DMS153 (cell line): Measurements from ENCODE around the gene TNNT3.
A peak's percentile ranks its signal among the peaks of the same experiment; 100 is the strongest.
"Not testable (repeated sequence)": the region's sequence is repeated elsewhere in the genome, so short reads cannot be mapped to it uniquely, and the experiment has no call there.

Experiments
- DNase-seq: peaks from one replicate; lab custom pipeline; 2025; lab: John Stamatoyannopoulos, UW

TNNT3 gene

DNA sequence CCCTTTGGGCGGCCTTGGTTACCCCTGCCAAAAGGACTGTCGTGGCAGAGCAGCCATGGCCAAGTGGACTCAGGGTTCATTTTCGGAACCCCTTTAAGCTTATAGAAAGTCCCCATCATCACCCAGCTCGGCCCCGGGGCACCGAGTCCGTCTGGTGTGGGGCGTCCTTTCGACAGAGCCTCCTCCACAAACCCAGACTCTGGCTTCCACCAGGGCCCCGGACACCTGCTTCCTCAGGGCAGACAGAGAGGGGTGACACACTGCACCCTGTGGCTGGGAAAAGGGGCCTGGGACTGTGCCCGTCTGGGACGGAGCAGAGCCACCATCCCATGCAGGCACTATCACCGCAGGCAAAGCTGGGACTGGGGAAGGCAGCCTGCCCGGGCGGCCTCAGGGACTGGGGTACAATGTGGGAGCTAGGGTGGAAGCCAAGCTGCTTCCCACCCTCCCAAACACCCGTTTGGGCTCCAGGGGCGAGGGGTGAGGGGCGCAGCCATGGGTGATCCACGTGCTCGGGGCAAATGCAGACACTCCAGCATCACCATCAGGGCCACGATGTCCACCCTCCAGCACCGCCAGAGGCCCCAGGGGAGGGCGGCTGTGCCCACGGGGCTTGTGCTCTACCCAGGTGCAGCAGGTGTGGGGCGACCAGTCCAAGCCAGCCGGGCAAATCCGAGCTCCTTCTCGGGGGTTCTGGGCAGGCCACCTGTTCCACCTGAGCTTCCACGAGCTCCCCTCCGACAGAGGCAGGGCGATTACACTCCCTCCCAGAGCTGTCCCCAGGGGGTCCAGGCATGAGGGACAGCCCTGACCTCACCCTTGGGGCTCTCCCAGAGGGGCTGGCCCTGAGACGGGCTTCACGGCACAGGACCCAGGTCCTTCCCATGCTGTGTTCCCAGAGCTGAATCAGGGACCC is 15.9 kb downstream of the TNNT3 start:
- DNase-seq, result no peak

DNA sequence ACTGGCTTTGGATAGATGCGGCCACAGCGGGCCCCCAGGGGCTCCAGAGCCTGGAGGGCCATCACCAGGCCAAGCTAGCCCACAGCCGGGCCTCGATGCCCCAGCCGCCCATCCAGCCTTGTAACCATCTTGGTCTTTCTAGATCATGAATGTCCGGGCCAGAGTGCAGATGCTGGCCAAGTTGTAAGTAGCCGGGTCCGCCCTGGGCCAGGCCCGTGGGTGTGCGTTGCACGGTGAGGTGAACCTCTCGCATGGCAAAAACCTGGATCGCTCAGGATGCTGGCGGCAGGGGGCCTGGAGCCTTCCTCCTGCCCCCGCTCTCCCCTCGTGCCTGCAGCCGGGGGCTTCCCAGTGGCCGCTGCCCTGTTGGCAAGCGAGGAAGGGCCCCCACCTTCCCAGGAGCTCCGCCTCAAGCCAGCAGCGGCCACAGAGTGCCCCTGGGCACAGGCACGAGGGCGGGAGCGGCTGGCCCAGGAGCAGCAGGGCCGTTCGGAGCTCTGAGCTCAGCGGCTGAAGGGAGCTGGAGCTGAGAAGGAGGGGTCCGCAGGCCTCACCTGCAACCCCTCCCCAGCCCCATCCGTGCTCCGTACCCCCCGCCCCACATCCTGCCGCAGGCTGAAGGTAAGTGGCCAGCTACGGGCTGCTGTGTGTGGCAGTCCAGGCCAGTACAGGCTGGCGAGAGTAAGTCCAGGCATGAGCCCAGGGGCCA is 16.7 kb downstream of the TNNT3 start:
- DNase-seq, result no peak

DNA sequence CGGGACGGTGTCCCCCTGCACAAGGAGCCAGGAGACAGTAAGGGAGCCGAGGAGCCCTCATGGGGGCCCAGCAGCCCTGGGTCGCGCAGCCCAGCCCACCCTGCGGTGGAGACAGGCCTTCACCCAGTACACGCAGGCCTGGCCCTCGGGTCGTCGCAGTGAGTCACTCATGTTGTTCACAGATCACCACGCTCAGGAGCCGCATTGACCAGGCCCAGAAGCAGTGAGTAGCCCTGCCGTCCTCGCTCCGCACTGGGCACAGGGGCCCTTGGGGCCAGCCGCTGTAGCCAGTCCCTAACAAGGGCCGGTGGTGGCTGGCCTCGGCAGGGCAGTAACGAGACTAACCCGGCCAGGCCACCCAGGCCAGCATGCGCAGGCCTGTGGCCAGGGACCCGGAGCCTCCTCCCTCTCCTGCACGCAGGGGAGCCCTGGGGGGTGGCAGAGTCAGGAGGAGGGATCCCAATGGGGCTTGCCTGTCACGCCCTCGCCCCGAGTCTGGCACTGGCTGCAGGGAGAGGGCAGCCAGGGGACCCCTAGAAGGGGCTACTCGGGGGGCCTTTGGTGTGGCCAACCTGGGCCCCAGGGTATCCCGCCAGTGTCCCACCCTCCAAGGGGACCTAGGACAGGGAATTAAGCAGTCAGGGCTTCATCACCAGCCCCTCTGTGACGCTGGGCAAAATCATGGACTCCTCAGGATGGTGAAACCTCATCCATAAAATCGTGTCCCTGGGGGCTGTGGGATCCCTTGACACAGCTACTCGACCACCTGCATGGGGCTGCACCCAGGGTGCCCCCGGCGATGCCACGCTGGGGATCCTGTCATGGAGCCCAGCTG is 17.5 kb downstream of the TNNT3 start:
- no peak for DNase-seq

DNA sequence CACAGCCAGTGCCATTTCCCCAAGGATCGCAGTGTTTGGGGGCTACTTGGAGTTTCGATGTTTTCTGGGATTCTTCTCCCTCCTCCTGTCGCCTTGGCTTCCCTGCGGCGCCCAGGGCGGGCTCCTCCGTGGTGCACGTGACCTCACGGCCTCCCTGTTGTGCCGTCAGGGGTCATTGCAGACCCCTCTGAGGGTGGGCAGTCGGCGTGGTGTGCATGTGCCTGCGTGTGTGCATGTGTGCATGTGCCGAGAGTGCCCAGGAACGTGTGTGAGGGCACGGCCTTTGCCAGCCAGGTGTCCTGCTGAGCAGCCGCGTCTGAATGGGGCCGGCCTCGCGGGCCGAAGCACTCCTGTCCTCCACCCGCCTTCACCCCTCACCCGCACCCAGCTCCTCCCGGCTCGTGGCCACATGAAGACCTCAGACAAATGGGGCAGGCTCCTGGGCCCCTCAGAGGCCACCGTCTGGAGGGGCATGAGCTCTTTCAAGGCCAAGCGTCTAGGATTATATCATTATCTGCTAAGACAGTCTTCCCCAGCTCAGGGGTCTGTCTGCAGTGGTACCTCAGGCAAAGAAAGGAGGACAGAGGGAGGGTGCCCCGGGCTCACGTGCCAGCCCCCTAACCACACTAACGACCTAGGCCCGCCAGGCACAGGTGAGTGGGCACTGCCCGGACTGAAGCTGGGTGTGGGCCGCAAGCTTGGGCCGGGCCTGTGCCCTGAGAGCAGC is 18.3 kb downstream of the TNNT3 start:
- no peak for DNase-seq

DNA sequence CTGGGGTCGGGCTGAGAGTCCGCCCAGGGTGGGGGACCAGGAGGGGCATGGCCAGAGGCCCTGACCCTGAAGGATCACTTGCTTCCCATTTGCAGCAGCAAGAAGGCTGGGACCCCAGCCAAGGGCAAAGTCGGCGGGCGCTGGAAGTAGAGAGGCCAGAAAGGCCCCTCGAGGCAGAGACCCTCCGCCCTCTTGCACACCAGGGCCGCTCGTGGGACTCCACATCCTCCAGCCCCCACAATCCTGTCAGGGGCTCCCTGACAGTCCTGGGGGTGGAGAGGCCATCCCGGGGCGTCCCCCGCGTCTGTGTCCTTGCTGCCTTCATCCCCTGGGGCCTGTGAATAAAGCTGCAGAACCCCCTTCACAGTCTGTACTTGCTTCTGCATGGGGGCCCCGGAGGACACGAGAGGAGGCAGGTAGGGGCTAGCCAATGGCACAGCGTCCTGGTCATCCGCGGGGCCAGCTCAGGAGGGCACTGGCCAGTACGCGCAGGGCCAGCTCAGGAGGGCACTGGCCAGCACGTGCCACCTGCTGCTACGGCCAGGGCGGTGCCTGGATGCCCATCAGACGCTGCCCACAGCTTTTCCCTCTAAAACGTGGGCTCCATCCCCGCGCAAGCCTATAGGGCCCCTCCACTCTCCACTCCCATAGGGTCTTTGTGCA is 19.0 kb downstream of the TNNT3 start:
- DNase-seq, result no peak

DNA sequence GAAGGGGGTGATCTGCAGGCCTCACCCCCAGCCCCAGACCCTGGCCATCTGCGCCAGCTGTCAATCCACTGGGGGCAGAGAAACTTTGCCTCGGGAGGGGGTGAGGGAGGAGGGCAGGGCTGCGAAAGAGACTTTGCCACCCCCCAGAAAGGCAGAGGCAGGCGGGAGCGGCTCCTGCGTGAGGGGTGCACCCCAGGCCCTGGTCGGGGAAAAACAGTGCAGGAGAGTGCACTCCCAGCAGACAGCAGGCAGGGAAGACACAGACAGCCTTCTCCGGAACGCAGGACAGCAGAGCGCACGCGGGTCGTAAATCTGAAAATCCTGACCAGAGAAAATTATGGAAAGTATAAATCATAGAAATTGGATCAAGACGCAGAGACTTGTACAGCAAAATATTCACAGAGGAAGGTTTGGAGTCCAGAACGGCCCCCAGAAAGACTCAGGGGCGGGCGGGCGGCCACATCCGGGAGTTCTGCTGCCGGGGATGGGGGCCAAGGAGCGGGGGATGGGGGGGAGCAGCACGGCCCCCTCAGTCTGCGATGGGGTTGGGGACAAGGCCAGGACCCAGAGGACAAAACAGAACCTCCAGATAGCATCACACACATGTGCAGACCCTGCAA is 19.6 kb downstream of the TNNT3 start:
- no peak for DNase-seq

DNA sequence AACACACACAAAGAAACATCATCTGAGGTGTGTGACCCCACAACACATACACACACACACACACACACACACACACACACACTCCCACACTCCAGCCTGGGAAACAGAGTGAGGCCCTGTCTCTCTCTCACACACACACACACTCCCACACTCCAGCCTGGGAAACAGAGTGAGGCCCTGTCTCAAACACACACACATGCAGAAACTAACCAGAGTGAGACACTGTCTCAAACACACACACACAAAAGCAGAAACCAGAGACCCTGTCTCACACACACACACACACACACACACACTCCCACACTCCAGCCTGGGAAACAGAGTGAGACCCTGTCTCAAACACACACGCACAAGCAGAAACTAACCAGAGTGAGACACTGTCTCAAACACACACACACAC is 20.3 kb downstream of the TNNT3 start:
- DNase-seq, result not testable (repeated sequence)

DNA sequence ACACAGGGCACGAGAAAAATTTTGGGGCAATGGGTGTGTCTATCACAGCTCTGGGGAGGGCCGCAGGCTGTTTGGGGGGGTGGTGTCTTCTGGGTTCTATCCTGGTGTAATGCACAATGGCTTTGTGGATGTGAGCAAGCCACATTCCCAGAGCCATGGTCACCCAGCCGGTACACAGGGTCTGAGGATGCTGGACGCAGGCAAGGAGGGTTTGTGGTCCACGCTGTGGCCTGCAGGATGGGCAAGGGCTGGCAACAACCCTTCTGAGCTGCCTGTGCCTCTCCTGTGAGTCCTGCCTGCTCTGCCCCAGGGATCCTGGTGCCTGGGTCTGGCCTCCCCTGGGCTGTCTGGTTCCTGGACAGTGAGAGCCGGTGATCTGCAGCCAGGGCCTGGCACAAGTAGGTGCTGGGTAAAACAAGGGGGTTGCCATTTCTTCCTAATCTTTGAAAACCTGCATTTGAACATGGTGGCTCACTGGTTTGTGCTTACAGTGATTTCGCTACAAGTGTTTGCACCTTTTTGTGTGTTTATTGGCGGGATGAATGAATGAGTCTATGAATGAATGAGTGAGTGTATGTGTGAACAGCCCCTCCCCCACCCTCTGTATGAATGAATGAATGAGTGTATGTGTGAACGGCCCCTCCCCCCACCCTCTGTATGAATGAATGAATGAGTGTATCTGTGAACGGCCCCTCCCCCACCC is 23.2 kb downstream of the TNNT3 start:
- no peak for DNase-seq

DNA sequence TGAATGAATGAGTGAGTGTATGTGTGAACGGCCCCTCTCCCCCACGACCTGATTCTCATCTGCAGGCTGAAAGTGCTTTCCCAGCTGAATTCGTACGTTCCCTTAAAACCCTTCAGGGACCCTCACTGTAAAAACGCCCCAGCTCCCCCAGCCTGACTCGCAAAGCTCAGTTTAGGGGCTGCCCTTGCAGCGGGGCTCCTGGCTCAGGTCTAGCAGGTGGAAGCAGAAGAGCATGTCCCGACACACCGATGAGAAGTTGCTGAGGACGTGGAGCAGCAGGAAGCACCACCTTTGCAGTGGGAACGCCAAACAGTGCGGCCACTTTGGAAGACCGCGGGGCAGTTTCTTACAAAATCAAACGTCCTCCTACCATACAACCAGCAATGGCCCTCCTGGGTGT is 24.1 kb downstream of the TNNT3 start:
- DNase-seq, result no peak

DNA sequence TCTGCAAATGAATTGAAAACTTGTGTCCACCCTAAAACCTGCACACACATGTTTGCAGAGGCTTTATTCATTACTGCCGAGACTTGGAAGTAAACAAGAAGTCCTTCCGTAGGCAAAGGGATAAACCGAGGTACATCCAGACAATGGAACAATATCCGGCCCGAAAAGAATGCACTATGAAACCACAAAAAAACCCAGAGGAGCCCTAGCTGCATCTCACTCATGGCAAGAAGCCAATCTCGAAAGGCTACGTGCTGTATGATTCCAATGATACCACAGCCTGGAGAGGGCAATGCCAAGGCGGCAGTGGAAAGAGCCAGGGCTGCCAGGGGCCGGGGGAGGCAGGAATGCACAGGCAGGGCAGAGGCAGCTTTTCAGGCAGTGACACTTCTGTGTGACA is 24.5 kb downstream of the TNNT3 start:
- DNase-seq, result peak; percentile 44

DNA sequence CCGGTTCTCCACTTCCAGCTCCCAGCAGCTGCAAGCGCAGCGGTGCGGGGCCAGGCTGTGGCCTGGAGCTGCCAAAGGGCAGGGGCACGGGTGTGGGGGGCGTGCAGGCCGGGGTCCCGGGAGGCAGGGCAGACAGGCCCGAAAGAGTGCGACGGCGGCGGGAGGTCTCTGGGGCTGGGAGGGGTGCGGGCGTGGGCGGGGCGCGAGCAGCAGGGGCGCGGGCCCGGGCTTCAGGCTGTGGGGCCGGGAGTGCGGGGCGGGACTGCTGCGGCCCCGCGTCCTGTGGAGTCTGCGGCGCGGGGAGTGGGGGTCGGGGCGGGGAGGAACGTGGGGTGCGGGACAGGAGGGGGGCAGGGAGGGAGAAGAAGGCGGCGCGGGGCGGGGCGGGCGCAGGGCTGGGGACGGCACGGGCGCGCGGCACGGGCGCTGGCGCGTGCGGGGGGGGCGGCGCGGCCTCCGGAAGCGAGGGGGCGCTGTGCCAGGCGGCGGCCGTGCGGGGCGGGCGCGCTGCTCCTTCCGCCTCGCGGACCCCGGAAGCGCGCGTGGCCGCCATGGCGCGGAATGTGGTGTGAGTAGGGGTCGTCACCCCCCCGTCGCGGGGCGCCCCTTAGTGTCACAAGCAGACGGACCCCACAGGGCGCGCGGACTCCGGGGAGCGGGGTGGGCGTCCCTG is 27.4 kb downstream of the TNNT3 start, which contains the start of gene MRPL23:
Gene MRPL23, plus strand, starts transcription at position 521 of the 673 bp plus-strand sequence. Its CDS starts 31 bp downstream, at position 552.
- no peak for DNase-seq

DNA sequence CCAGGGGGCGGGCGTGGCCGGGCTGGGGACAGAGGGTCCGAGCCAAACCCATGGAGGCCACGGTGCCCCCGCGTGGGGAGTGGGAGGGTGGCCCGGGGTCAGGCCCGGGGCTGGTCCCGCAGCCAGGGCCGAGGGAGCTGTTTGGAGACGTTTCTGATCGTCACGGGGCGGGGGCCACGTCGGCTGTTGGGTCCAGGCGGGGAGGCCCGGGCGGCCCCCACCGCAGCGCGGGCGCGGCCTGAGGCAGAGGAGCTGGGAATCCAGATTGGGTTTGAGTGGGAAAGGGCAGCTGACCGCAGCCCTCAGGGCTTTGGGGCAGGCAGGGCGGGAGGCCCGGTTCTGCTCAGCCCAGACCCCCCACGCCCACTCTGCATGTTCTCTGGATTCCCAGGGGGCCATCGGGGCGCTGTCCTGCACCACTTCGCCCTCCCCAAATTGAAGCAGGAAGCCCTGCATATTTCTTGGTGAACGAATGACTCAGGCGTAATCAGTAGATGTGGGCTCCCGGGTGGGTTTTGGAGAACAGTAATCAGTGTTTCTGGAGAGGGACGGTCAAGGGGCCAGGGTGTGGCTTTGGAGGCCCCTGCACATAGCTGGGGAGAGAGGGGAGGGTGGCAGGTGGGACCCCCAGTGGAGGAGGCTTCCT is 28.2 kb downstream of the TNNT3 start:
- DNase-seq, result no peak

DNA sequence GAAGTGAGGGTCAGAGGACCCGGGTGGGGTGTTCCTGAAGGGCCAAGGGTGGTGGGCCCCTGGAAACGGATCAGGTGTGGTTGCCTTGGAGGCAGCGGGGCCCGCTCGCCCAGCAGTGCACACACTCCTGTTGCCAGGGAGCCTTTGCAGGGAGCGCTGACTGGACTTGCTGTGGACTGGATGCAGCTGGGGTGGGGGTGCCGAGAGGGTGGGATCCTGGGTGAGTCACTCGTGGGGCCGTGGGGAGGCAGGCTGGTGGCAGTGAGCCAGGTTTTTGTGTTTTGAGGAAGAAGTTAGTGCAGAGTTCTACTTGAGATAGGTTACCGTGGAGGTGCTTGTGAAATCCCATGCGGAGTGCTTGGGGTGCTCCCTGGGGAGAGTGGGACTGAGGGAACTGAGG is 28.9 kb downstream of the TNNT3 start:
- DNase-seq, result no peak

DNA sequence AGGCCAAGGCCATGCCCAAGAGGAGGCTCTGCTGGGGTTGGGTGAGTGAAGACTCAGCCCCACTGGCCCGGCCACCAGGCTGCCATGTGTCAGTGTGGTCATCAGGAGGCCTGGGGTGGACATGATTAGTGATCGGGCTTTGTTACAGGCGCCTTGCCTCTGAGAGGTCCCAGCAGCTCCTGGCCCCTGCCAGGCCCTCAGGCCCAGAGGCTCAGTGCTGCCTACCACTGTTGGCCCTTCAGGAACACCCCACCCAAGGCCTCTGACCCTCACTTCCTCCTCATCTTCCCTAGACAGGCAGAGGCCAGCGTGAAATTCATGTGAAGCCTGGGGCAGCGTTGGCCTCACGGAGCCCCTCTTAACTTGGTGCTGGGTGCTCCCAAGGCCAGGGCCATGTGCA is 29.8 kb downstream of the TNNT3 start:
- DNase-seq, result no peak

DNA sequence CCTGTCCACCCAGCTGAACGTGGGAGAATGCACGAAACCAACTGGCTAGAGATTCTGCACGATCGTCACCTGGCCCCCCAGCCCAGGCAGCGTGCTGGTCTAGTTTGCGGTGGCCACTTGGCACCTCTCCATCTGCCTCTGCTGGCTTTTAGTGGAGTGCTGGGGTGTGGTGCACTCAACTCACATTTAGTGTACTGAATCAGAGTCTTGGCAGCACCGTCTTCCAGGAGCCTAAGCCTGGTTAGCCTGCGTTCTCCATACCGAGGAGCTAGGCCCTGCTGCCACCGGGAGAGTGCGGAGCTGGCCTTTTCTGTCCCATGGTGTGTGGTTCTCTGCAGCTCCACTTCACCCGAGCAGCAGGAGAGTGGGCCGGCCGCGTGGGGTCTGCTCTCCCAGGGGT is 30.4 kb downstream of the TNNT3 start:
- no peak for DNase-seq

DNA sequence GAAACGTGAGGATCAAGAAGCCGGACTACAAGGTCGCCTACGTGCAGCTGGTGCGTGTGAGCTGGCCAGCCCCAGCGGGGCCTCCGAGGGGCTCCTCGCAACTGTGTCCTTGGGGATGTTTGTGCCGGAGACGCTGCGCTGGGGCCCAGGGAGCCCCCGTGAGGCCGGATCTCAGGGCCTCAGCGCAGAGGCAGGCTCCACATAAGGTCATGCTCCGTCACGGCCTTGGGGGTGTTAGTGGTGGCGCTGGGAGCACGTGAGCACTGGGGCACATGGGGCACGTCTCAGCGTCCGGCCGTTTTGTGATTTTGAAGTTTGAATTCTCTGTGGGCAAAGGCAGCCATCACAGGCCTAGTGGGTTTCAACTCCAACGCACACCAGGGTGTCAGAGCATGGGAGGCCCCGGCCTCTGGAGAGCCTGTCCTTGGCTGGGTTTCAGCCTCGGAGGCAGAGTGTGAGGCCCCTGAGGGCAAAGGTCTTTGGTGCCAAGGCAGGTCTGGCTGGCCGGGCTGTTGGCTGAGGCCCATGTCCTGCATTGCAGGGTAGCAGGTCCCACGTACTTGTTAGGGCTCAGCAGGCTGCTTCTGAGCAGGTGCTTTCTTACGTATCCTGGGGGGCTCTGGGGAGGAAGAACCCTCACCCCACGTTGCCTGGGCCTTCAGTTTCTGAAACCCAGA is 33.4 kb downstream of the TNNT3 start:
- DNase-seq, result no peak

DNA sequence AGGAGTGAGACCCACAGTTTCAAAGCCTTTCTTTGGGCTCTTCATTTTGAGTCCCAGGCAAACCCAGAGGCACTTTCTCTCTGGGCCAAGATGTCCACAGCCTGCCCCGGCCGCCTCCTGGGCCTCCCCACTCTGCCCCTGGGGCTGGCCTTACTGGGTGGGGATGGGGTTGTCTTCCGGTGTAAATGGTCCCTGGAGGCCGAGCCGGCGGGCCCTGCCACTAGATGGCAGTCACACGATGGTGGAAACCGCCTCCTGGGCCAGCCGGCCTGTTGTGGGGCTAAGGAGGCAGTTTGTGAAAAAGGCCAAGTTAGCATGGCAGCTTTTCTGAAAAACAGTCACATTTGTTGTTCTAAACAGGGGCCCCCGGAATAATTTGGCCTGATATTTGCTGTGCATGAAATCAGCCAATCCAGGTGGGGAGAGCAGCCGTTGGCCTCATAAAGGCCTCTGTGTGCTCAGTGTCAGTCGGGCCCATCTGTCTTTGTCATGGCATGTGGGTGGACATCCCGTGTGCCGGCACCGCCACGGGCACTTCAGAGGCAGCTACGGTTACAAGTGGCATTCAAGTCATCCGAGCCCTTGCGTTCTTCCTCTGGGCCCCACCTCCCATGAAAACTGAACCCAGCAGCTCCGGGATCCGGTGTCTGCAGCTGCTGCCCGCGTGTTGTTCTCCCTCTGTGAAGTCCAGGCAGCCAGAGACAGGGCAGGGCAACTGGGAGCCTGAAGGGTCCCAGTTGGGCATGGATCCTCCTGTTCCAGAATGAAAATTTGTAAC is 34.2 kb downstream of the TNNT3 start:
- DNase-seq, result no peak

DNA sequence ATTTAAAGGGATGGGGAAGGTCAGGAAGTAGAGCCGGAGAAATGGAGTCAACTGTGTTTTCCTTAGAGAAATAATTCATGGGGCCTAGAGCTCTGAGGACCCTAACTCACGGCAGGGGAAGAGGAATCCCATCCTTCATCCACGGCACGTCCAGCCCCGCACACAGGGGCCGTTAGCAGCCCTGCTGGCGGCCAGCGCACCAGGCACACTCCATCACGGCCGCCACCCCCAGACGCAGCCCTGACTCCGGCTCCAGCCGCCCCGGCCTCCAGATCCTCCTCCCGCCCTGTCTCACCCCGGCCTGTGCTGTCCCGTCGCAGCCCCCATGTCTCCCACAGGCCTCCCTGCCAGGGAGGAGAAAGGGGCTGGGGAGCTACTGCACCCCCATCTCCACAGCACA is 38.9 kb downstream of the TNNT3 start:
- DNase-seq, result no peak
